Panc1 (cell line): ENCODE results near the gene RBP5. TPM values are rescaled to one million over a fixed set of nuclear protein-coding genes. Genes with fewer than 3 reads are reported as not detected.
A peak's percentile ranks its signal among the peaks of the same experiment; 100 is the strongest.

ENCODE experiments used
- ATAC-seq: fragments of 200-7000 bp; cut with Tn5 transposase; 2 replicates; pipeline ENCODE4 v1.9.1; 2020; ENCODE audit warnings: mild to moderate bottlenecking, moderate library complexity
- BruUV-seq: library from RNA; stranded (reverse); fragments of 400-500 nt; replicated peaks from 2 replicates; lab custom pipeline; 2021; lab: Mats Ljungman, UMichigan
- CTCF ChIA-PET: fragments of 300-600 bp; sonication (Branson Sonifier 250); formaldehyde crosslinking; loops from one replicate; lab custom pipeline; 2022; ENCODE audit warnings: antibody characterized with exemption; lab: Charles Lee
- POLR2A ChIA-PET: fragments of 300-600 bp; sonication (Branson Sonifier 250); formaldehyde crosslinking; loops from one replicate; lab custom pipeline; 2022; ENCODE audit warnings: antibody characterized with exemption; lab: Charles Lee
- DNase-seq: peaks from one replicate; pipeline ENCODE4 v3.0.0-alpha.2; 2010; ENCODE audit warnings: low read depth, low spot score
- H3K27ac ChIP-seq: 2 replicates; pipeline ENCODE4 v1.5.1; 2011; ENCODE audit warnings: mild to moderate bottlenecking, low read length, inconsistent platforms
- H3K27me3 ChIP-seq: fragments of 200-500 bp; sonication (Bioruptor generic); 2 replicates; pipeline ENCODE4 v1.6.0; 2014; ENCODE audit warnings: low read length, inconsistent platforms; ENCODE audit not compliant: control insufficient read depth, insufficient read depth
- H3K36me3 ChIP-seq: fragments of 200-500 bp; sonication (Bioruptor generic); 2 replicates; pipeline ENCODE4 v1.5.1; 2014; ENCODE audit warnings: inconsistent platforms, mild to moderate bottlenecking, low read length, moderate library complexity; ENCODE audit not compliant: control insufficient read depth, insufficient read depth
- H3K4me1 ChIP-seq: 2 replicates; pipeline ENCODE4 v1.5.1; 2011; ENCODE audit warnings: inconsistent platforms, mild to moderate bottlenecking, low read length, moderate library complexity; ENCODE audit not compliant: control insufficient read depth, insufficient read depth
- H3K4me3 ChIP-seq, 2 experiments: 2 replicates each; pipeline ENCODE4 v1.5.1; 2011 to 2012; ENCODE audit warnings: low read depth in 2 of 2, low read length in 2 of 2, mild to moderate bottlenecking in 2 of 2, inconsistent platforms in 1 of 2, moderate library complexity in 1 of 2
- H3K9me3 ChIP-seq: fragments of 200-500 bp; sonication (Bioruptor generic); 2 replicates; pipeline ENCODE4 v1.5.1; 2014; ENCODE audit warnings: low read depth, mild to moderate bottlenecking, inconsistent platforms, low read length, moderate library complexity; ENCODE audit not compliant: control insufficient read depth, insufficient read depth
- CTCF ChIP-seq: fragments of 450-650 bp; IDR thresholded peaks from 2 replicates; pipeline ENCODE4 v1.5.1; 2017; ENCODE audit warnings: mild to moderate bottlenecking
- POLR2AphosphoS5 ChIP-seq: IDR thresholded peaks from 2 replicates; pipeline ENCODE4 v1.6.1; 2012; ENCODE audit warnings: mild to moderate bottlenecking, low read depth, low read length, moderate library complexity
- SIN3A ChIP-seq: IDR thresholded peaks from 2 replicates; pipeline ENCODE4 v1.6.1; 2012; ENCODE audit warnings: low read depth, mild to moderate bottlenecking, low read length, moderate library complexity, borderline replicate concordance; ENCODE audit not compliant: insufficient read depth
- TCF7L2 ChIP-seq: IDR thresholded peaks from 2 replicates; pipeline ENCODE4 v1.6.1; 2011; ENCODE audit warnings: mild to moderate bottlenecking, low read depth, low read length, inconsistent platforms
- in situ Hi-C: cut with HindIII; loops from 2 replicates; pipeline ENCODE4 v1.10.0; 2016; ENCODE audit warnings: low sequenced_read_pairs, low pct_unique_long_range_greater_than_20kb
- intact Hi-C: fragments of 100-400 bp; cut with micrococcal nuclease; formaldehyde crosslinking; loops from one replicate; pipeline ENCODE4 v1.10.0; 2022; ENCODE audit not compliant: unreplicated experiment
- total RNA-seq: library from RNA; stranded (reverse); gene quantifications from one replicate; pipeline ENCODE4 v1.2.1, GENCODE V29; 2021; ENCODE audit not compliant: unreplicated experiment
- TF ChIP-seq, protein P1 (sequence below), 2 experiments: IDR thresholded peaks; 2 replicates each; pipeline ENCODE4 v1.6.1; 2011 to 2012; ENCODE audit warnings: low read depth in 2 of 2, control low read depth in 1 of 2, low read length in 1 of 2, mild to moderate bottlenecking in 1 of 2, moderate library complexity in 1 of 2; ENCODE audit not compliant: insufficient read depth in 1 of 2

Gene RBP5
- total RNA-seq, 1 experiment from 2014 or later: not detected

- Histone ChIP-seq H3K4me1 (no peaks in the 10 kb centered on the region), H3K27me3 (no peaks in the 10 kb centered on the region), H3K36me3 (no peaks in the 10 kb centered on the region), H3K9me3 (peaks cover 5% of the 10 kb centered on the region; the same call in 1 of the 2 replicates), H3K4me3 (no peak overlapping the region), H3K27ac (no peak overlapping the region)
- intact Hi-C loops (no loop called here), in situ Hi-C loops (no loop called here)
- ATAC-seq: peak; percentile 80
- CTCF ChIA-PET: no interaction called here
- POLR2A ChIA-PET: no interaction called here
- no TSS peak for BruUV-seq
- no peak for DNase-seq
- TF ChIP-seq CTCF (peak; percentile 79), POLR2AphosphoS5 (no peak)
Observed at GRCh38 chr12:7162691-7163114, 34.0 kb upstream of the RBP5 start.

DNA sequence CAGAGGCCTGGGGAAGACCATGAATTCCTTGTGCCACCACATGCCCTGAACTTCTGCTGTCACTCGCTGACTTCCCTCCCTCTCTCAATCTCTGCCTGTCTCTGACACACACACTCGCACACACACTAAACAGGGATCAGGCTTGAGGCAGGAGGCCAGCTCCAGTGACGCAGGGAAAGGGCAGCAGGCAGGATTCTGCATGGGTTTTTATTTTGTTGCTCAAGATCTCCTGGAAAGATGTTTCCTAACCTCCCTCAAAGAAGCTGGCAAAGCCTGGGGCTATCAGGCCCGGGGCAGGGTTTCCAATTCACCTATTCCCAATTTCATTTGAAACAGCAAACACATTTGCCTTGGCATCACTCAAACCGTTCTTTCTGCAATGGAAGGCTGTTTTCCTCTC, 33.1 kb upstream of the RBP5 start:
- Histone ChIP-seq H3K9me3 (peaks cover under 1% of the 10 kb centered on the region; the same call in 1 of the 2 replicates), H3K27me3 (no peaks in the 10 kb centered on the region), H3K36me3 (no peaks in the 10 kb centered on the region), H3K27ac (no peak overlapping the region), H3K4me3 (no peak overlapping the region), H3K4me1 (no peaks in the 10 kb centered on the region)
- BruUV-seq: no TSS peak
- ATAC-seq (no peak), DNase-seq (no peak)
- in situ Hi-C loops: no loop called here
- no peak for TF ChIP-seq TCF7L2
- no peak for TF ChIP-seq POLR2AphosphoS5
- TF ChIP-seq, protein P1, sequence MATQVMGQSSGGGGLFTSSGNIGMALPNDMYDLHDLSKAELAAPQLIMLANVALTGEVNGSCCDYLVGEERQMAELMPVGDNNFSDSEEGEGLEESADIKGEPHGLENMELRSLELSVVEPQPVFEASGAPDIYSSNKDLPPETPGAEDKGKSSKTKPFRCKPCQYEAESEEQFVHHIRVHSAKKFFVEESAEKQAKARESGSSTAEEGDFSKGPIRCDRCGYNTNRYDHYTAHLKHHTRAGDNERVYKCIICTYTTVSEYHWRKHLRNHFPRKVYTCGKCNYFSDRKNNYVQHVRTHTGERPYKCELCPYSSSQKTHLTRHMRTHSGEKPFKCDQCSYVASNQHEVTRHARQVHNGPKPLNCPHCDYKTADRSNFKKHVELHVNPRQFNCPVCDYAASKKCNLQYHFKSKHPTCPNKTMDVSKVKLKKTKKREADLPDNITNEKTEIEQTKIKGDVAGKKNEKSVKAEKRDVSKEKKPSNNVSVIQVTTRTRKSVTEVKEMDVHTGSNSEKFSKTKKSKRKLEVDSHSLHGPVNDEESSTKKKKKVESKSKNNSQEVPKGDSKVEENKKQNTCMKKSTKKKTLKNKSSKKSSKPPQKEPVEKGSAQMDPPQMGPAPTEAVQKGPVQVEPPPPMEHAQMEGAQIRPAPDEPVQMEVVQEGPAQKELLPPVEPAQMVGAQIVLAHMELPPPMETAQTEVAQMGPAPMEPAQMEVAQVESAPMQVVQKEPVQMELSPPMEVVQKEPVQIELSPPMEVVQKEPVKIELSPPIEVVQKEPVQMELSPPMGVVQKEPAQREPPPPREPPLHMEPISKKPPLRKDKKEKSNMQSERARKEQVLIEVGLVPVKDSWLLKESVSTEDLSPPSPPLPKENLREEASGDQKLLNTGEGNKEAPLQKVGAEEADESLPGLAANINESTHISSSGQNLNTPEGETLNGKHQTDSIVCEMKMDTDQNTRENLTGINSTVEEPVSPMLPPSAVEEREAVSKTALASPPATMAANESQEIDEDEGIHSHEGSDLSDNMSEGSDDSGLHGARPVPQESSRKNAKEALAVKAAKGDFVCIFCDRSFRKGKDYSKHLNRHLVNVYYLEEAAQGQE (IDR thresholded peaks at IDR 0.05; ENCODE audit: insufficient read depth in 1 of 2, low read depth in 2 of 2, low read length in 1 of 2): no peak
- no peak for TF ChIP-seq SIN3A
- no peak for TF ChIP-seq CTCF
- CTCF ChIA-PET: no interaction called here
- POLR2A ChIA-PET: no interaction called here
- intact Hi-C loops: no loop called here
